H1 (cell line): ENCODE results near the gene ATG7. TPM values are rescaled to one million over a fixed set of nuclear protein-coding genes. Genes with fewer than 3 reads are reported as not detected.

Experiments
- EGR1 ChIP-seq: IDR thresholded peaks from 2 replicates; pipeline ENCODE4 v1.6.1; 2011; ENCODE audit warnings: low read depth, low read length, borderline replicate concordance
- HDAC6 ChIP-seq: IDR thresholded peaks from one replicate; pipeline ENCODE4 v1.7.1; 2012; ENCODE audit warnings: low read depth, mild to moderate bottlenecking, inconsistent platforms, low read length, moderate library complexity
- TAF7 ChIP-seq: optimal IDR thresholded peaks from 2 replicates; pipeline ENCODE3; 2011; ENCODE audit warnings: low read depth, mild to moderate bottlenecking, inconsistent platforms, low read length, moderate library complexity, borderline replicate concordance
- polyA plus RNA-seq, 7 experiments: library from polyadenylated mRNA; depleted of rRNA in 3 of 7; stranded (reverse) in 5 of 7; unstranded in 2 of 7; fragments of >200 nt in 5 of 7; fragments of 200-250 nt in 2 of 7; gene quantifications; 1 replicate in 5 of 7; 2 replicates in 1 of 7; 4 replicates in 1 of 7; pipeline versions ENCODE4 v1.2.1 to v1.2.3, GENCODE V29; 2011 to 2013; ENCODE audit warnings: missing spikeins in 2 of 7, mixed read lengths in 2 of 7
- total RNA-seq: library from RNA; stranded (reverse); fragmentation: NEBNext Ultra II Directional; extraction: Animal tissue kit (Norgen Biotek cat#: 25700); gene quantifications from 2 replicates; pipeline ENCODE4 v1.2.1, GENCODE V29; 2021

The ATG7 gene
- total and polyA plus RNA-seq, 2 of the 8 experiments (the other 6 are each of a cell fraction or from before 2014, with no cell fraction given): 15.0 to 19.1 TPM

GRCh38 chr3:11282250-11283138 lies 10.3 kb downstream of the ATG7 start (continued):
- no peak for TF ChIP-seq EGR1
- no peak for TF ChIP-seq TAF7
- TF ChIP-seq HDAC6: no peak
